Neuronal stem cell (in vitro differentiated cells): ENCODE results near the gene C2orf69.

Source experiments
- DNase-seq: peaks from one replicate; pipeline ENCODE4 v3.0.0-alpha.2; 2013; ENCODE audit warnings: low spot score
- H2AFZ ChIP-seq: one replicate; pipeline ENCODE4 v1.6.1; 2013; ENCODE audit warnings: mild to moderate bottlenecking, low read length, inconsistent platforms
- H2AK5ac ChIP-seq: 2 replicates; pipeline ENCODE4 v1.6.1; 2013; ENCODE audit warnings: low read depth, mild to moderate bottlenecking, inconsistent platforms, low read length, moderate library complexity, mixed read lengths
- H2BK120ac ChIP-seq: 2 replicates; pipeline ENCODE4 v1.6.1; 2013; ENCODE audit warnings: low read depth, mild to moderate bottlenecking, inconsistent platforms, low read length, moderate library complexity, mixed read lengths
- H2BK12ac ChIP-seq: one replicate; pipeline ENCODE4 v1.6.1; 2013; ENCODE audit warnings: low read length, inconsistent platforms
- H2BK15ac ChIP-seq: 2 replicates; pipeline ENCODE4 v1.6.1; 2013; ENCODE audit warnings: mild to moderate bottlenecking, low read length, inconsistent platforms, mixed read lengths
- H2BK5ac ChIP-seq: one replicate; pipeline ENCODE4 v1.6.1; 2013; ENCODE audit warnings: inconsistent platforms, mild to moderate bottlenecking, low read length, moderate library complexity
- H3K14ac ChIP-seq: one replicate; pipeline ENCODE4 v1.6.1; 2013; ENCODE audit warnings: low read length, inconsistent platforms
- H3K18ac ChIP-seq: 2 replicates; pipeline ENCODE4 v1.6.1; 2013; ENCODE audit warnings: low read length, inconsistent platforms
- H3K23ac ChIP-seq: 2 replicates; pipeline ENCODE4 v1.6.1; 2013; ENCODE audit warnings: low read depth, mild to moderate bottlenecking, mixed read lengths, low read length, inconsistent platforms; ENCODE audit not compliant: poor library complexity
- H3K27ac ChIP-seq: replicated peaks from 3 replicates; pipeline ENCODE4 v1.5.1; 2013; ENCODE audit warnings: low read length, inconsistent platforms
- H3K27me3 ChIP-seq, 3 experiments: 2 replicates each; pipeline ENCODE4 v1.6.1; 2013; ENCODE audit warnings: low read length in 3 of 3, mild to moderate bottlenecking in 2 of 3, inconsistent platforms in 1 of 3, low read depth in 1 of 3, mixed read lengths in 1 of 3, moderate library complexity in 1 of 3; ENCODE audit not compliant: control insufficient read depth in 3 of 3, insufficient read depth in 3 of 3
- H3K36me3 ChIP-seq, 2 donors: replicated peaks in 1 of 2; 2 replicates each; pipeline ENCODE4 v1.6.1; 2013; ENCODE audit warnings: low read length in 2 of 2; ENCODE audit not compliant: control insufficient read depth in 2 of 2, insufficient read depth in 2 of 2
- H3K4ac ChIP-seq: 2 replicates; pipeline ENCODE4 v1.6.1; 2013; ENCODE audit warnings: inconsistent platforms, mild to moderate bottlenecking, low read length, moderate library complexity
- H3K4me1 ChIP-seq, 2 donors: 1 replicate in 1 of 2; 2 replicates in 1 of 2; pipeline ENCODE4 v1.6.1; 2013; ENCODE audit warnings: low read length in 2 of 2, low read depth in 1 of 2; ENCODE audit not compliant: control insufficient read depth in 2 of 2, insufficient read depth in 1 of 2
- H3K4me2 ChIP-seq: one replicate; pipeline ENCODE4 v1.6.1; 2013; ENCODE audit warnings: mild to moderate bottlenecking, low read length, inconsistent platforms; ENCODE audit not compliant: insufficient read depth, poor library complexity, severe bottlenecking
- H3K4me3 ChIP-seq, 2 donors: 2 replicates each; pipeline ENCODE4 v1.5.1; 2013; ENCODE audit warnings: low read length in 2 of 2, mild to moderate bottlenecking in 2 of 2, inconsistent platforms in 1 of 2, moderate library complexity in 1 of 2
- H3K79me1 ChIP-seq: one replicate; pipeline ENCODE4 v1.6.1; 2013; ENCODE audit warnings: low read depth, mild to moderate bottlenecking, inconsistent platforms, low read length, moderate library complexity
- H3K9ac ChIP-seq: one replicate; pipeline ENCODE4 v1.6.1; 2013; ENCODE audit warnings: mild to moderate bottlenecking, low read depth, low read length, inconsistent platforms; ENCODE audit not compliant: poor library complexity
- H3K9me3 ChIP-seq, 2 donors: replicated peaks in 1 of 2; 2 replicates each; pipeline versions ENCODE3 to v1.6.1; 2013; ENCODE audit warnings: low read length in 2 of 2, mild to moderate bottlenecking in 2 of 2, inconsistent platforms in 1 of 2, low read depth in 1 of 2, mixed read lengths in 1 of 2, moderate library complexity in 1 of 2; ENCODE audit not compliant: control insufficient read depth in 2 of 2, insufficient read depth in 1 of 2
- H4K8ac ChIP-seq: one replicate; pipeline ENCODE4 v1.6.1; 2013; ENCODE audit warnings: low read depth, mild to moderate bottlenecking, inconsistent platforms, low read length, moderate library complexity
- H4K91ac ChIP-seq: one replicate; pipeline ENCODE4 v1.6.1; 2013; ENCODE audit warnings: low read length, low read depth, mild to moderate bottlenecking, inconsistent platforms; ENCODE audit not compliant: poor library complexity
- WGBS, 2 donors: extraction: QIAGEN DNeasy Blood & Tissue Kit; methylation state at CpG; one replicate each; pipeline ENCODE4 v1.1.7; 2013; ENCODE audit warnings: missing lambda C conversion rate in 2 of 2, mixed read lengths in 1 of 2; ENCODE audit not compliant: insufficient read length in 2 of 2, insufficient replicate concordance in 1 of 2; ENCODE audit errors: extremely low coverage in 2 of 2; 5-methylcytosine and 5-hydroxymethylcytosine counted together

C2orf69 gene

DNA sequence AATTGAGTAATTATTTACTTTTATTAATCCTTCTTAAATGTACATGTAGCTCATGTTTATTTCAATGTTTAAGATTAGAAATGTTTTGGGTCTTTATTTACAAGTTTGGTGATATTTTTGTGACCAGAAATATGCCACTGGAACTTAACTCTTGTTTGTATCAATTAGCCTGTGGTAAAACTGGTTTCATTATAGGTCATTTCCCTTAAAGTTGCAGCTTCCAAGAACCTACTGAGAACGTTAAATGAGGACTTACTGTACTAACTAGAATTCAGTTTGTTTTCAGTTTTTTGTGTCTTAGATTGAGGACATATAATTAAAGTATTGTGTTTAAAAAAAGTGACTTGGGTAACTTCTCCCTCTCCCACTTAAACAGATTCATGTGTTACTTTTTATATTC lies 39.9 kb downstream of the C2orf69 start:
- Histone ChIP-seq H2AK5ac (no peak overlapping the region), H3K4ac (no peak overlapping the region), H3K9ac (no peak overlapping the region), H3K79me1 (peaks cover 10% of the 10 kb centered on the region), H3K23ac (no peak overlapping the region), H3K9me3 (no peaks in the 10 kb centered on the region), H3K14ac (no peak overlapping the region), H4K91ac (no peak overlapping the region), H4K8ac (no peak overlapping the region), H2BK15ac (no peak overlapping the region), H3K18ac (no peak overlapping the region), H3K4me2 (no peak overlapping the region), H2AFZ (no peak overlapping the region), H2BK5ac (no peak overlapping the region), H2BK12ac (no peak overlapping the region), H2BK120ac (no peak overlapping the region), H3K4me1 (peaks cover 1 to 2% of the 10 kb centered on the region in 2 donors), H3K36me3 (peaks cover 3 to 70% of the 10 kb centered on the region in 2 donors), H3K27ac (no peak overlapping the region), H3K27me3 (peaks cover 0 to 2% (median 0%) of the 10 kb centered on the region in 3 experiments), H3K4me3 (no peak overlapping the region)
- WGBS, 2 donors = no CpG with 5 or more reads among the region's 1 CpG
- no peak for DNase-seq

DNA sequence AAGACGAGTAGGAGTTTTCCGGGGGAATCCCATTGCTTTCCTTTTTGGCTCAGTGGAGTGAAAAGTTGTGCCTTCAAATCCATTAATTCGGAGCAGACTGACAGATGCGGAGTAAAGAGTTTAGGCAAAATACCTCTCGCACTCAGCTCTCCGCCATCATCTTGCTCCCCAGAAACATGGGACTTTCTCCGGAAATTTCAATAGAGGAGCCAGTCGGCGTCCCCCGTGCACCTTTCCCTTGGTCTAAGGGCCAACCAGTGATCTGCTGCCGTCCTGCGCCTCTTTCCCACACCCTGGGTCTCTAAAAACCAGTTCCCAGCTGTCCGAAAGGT lies 43.9 kb downstream of the C2orf69 start:
- peak overlapping the region; percentile 87 for H3K23ac ChIP-seq
- peak overlapping the region; percentile 99 for H3K18ac ChIP-seq
- H2BK15ac ChIP-seq = peak overlapping the region; percentile 98
- no peak overlapping the region for H3K4ac ChIP-seq
- no CpG with 5 or more reads among the region's 13 CpGs for WGBS, 2 donors
- H3K36me3 ChIP-seq = peaks cover 4 to 55% of the 10 kb centered on the region in 2 donors
- H3K4me3 ChIP-seq = peak overlapping the region; percentile 96
- no peak overlapping the region for H2BK120ac ChIP-seq
- no peak for DNase-seq
- H4K91ac ChIP-seq = no peak overlapping the region
- H3K27ac ChIP-seq = peak overlapping the region; percentile 97
- H3K14ac ChIP-seq = no peak overlapping the region
- H3K4me1 ChIP-seq = peaks cover 3 to 8% of the 10 kb centered on the region in 2 donors
- peak overlapping the region; percentile 98 for H2BK5ac ChIP-seq
- no peak overlapping the region for H4K8ac ChIP-seq
- peaks cover 0 to 2% (median 0%) of the 10 kb centered on the region in 3 experiments for H3K27me3 ChIP-seq
- H3K9ac ChIP-seq = peak overlapping the region; percentile 92
- H2BK12ac ChIP-seq = no peak overlapping the region
- peaks cover 10% of the 10 kb centered on the region for H3K79me1 ChIP-seq
- H3K4me2 ChIP-seq = peak overlapping the region; percentile 62
- H3K9me3 ChIP-seq = no peaks in the 10 kb centered on the region
- H2AFZ ChIP-seq = peak overlapping the region; percentile 99
- H2AK5ac ChIP-seq = no peak overlapping the region

DNA sequence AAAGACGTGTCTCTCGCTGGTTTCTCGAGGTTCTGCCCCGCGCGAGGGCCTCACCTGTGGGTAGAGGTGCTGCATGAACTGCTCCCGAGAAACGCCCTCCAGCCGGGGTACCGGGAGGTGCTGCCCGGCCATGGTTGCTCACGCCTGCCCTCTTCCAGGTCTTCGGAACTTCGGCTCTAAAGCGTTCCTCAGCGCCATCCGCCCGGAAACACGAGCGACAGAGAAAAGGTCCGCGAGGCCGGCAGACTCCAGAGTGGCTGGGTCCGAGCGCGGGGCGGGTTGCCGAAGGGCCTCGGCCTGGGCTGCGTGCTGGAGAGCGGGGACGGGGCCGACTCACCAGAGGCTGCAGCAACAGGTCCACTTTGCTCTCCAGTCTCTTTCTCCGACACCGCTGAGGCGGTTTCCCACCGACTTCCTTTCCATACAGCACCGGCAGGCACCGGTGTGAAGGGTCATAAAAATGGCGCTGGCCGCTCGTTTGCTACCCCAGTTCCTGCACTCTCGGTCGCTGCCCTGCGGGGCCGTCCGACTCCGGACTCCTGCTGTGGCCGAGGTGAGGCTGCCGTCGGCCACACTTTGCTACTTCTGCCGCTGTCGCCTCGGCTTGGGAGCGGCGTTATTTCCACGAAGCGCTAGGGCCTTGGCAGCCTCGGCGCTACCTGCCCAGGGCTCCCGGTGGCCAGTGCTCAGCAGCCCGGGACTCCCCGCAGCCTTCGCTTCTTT lies 44.4 kb downstream of the C2orf69 start, which contains the start of the genes MAIP1 and TYW5:
TSS of gene MAIP1 (plus strand) at position 244 of the 723 bp plus-strand sequence. CDS start at position 461, 217 bp downstream.
TSS of gene TYW5 (minus strand) at position 153 of the 723 bp plus-strand sequence. CDS start at position 132, 21 bp downstream.
- Histone ChIP-seq H3K9ac (peak within 1 kb of the TSS; percentile 92), H3K4me1 (peaks cover 3 to 8% of the 10 kb centered on the region in 2 donors), H2BK12ac (no peak within 1 kb of the TSS), H3K18ac (peak within 1 kb of the TSS; percentile 99), H4K8ac (peak within 1 kb of the TSS; percentile 73), H3K9me3 (no peaks in the 10 kb centered on the region), H3K79me1 (peaks cover 9% of the 10 kb centered on the region), H3K4ac (peak within 1 kb of the TSS; percentile 79), H3K27me3 (peaks cover 0 to under 1% (median 0%) of the 10 kb centered on the region in 3 experiments), H2AFZ (peak within 1 kb of the TSS; percentile 99), H3K4me3 (peak within 1 kb of the TSS; percentile 96), H3K4me2 (peak within 1 kb of the TSS; percentile 66), H2BK120ac (no peak within 1 kb of the TSS), H3K14ac (peak within 1 kb of the TSS; percentile 84), H2BK15ac (peak within 1 kb of the TSS; percentile 98), H4K91ac (peak within 1 kb of the TSS; percentile 96), H3K27ac (peak within 1 kb of the TSS; percentile 97), H2AK5ac (peak within 1 kb of the TSS; percentile 58), H3K36me3 (peaks cover 3 to 55% of the 10 kb centered on the region in 2 donors), H3K23ac (peak within 1 kb of the TSS; percentile 87), H2BK5ac (peak within 1 kb of the TSS; percentile 98)
- DNase-seq = peak; percentile 78
- no CpG with 5 or more reads among the region's 64 CpGs for WGBS, 2 donors

DNA sequence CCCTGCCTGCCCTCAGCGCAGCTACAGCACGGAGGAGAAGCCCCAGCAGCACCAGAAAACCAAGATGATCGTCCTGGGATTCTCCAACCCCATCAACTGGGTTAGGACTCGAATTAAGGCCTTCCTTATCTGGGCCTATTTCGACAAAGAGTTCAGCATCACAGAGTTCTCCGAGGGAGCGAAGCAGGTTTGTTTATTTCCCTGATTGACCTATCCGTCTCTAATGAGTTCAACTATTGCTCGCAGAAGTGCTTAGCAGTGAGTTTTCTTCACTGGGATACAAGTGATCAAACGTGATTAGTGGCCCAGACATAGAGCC lies 44.9 kb downstream of the C2orf69 start:
- Histone ChIP-seq H3K9me3 (no peaks in the 10 kb centered on the region), H3K14ac (no peak overlapping the region), H3K23ac (peak overlapping the region; percentile 87), H4K8ac (no peak overlapping the region), H3K18ac (peak overlapping the region; percentile 99), H3K79me1 (peaks cover 9% of the 10 kb centered on the region), H2AK5ac (peak overlapping the region; percentile 58), H3K9ac (peak overlapping the region; percentile 92), H3K27me3 (no peaks in the 10 kb centered on the region), H3K4me3 (peak overlapping the region; percentile 96), H3K4ac (peak overlapping the region; percentile 79), H2AFZ (peak overlapping the region; percentile 99), H3K4me2 (peak overlapping the region; percentile 66), H3K27ac (peak overlapping the region; percentile 97), H2BK120ac (no peak overlapping the region), H4K91ac (no peak overlapping the region), H2BK12ac (no peak overlapping the region), H3K4me1 (peaks cover 3 to 8% of the 10 kb centered on the region in 2 donors), H3K36me3 (peaks cover 1 to 55% of the 10 kb centered on the region in 2 donors), H2BK5ac (peak overlapping the region; percentile 98), H2BK15ac (peak overlapping the region; percentile 52)
- DNase-seq = no peak
- no CpG with 5 or more reads among the region's 10 CpGs for WGBS, 2 donors
